Lower lobe of right lung (tissue), 2 donors: ENCODE measurements around the gene CHAC1. TPM values are rescaled to one million over a fixed set of nuclear protein-coding genes. Genes with fewer than 3 reads are reported as not detected.

ENCODE experiments used
- ATAC-seq, 2 donors: fragments of 200-7000 bp; cut with Tn5 transposase; one replicate each; pipeline ENCODE4 v1.9.1; 2020 to 2022; ENCODE audit warnings: mild to moderate bottlenecking in 2 of 2, moderate library complexity in 2 of 2
- DNase-seq: peaks from one replicate; pipeline ENCODE4 v3.0.0-alpha.2; 2020
- H3K27ac ChIP-seq: fragments of 200-600 bp; one replicate; pipeline ENCODE4 v1.8.0; 2022
- H3K27me3 ChIP-seq: fragments of 200-600 bp; one replicate; pipeline ENCODE4 v1.8.0; 2022; ENCODE audit warnings: low read depth
- H3K36me3 ChIP-seq: fragments of 200-600 bp; one replicate; pipeline ENCODE4 v1.8.0; 2022; ENCODE audit warnings: mild to moderate bottlenecking
- H3K4me1 ChIP-seq: fragments of 200-600 bp; one replicate; pipeline ENCODE4 v1.8.0; 2022
- H3K4me3 ChIP-seq: fragments of 200-600 bp; one replicate; pipeline ENCODE4 v1.8.0; 2022; ENCODE audit warnings: mild to moderate bottlenecking
- H3K9me3 ChIP-seq: fragments of 200-600 bp; one replicate; pipeline ENCODE4 v1.8.0; 2022
- intact Hi-C: fragments of 100-400 bp; cut with DNase I; formaldehyde crosslinking; loops from one replicate; pipeline ENCODE4 v1.11.0; 2022
- total RNA-seq: library from RNA; stranded (reverse); fragmentation: NEBNext Ultra II Directional; extraction: Animal tissue kit (Norgen Biotek cat#: 25700); gene quantifications from one replicate; pipeline ENCODE4 v1.2.1, GENCODE V29; 2021
- TF ChIP-seq, protein P1 (sequence below): fragments of 200-600 bp; IDR thresholded peaks from one replicate; pipeline ENCODE4 v1.8.0; 2022; ENCODE audit warnings: antibody characterized with exemption, mild to moderate bottlenecking
- donor health status: DM: no; HTN: yes; CAD: no; lungs with severe emphysema.

The CHAC1 gene
- total RNA-seq, 1 donor from 2014 or later: 1.8 TPM

DNA sequence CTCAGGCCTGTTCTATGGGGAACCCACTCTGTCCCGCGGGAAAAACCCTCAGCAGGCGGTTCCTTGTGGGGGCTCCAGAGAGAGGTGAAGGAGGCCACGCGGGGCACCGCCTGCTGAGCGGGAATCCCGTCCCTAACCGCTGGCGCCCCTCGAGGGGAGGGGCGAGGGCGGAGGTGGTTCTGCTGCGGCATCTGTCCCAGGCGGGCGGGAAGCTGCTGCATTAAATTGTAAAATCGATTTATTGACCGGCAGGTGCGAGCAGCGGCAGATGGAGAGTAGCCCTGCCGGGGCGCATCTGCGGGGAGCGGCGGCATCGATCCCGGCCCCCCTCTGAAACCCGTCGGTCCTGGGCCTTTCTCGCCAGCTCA, 27.8 kb upstream of the CHAC1 start:
- Histone ChIP-seq H3K9me3 (no peaks in the 10 kb centered on the region), H3K27ac (no peak overlapping the region), H3K4me1 (peaks cover 51% of the 10 kb centered on the region), H3K27me3 (peaks cover 52% of the 10 kb centered on the region), H3K4me3 (no peak overlapping the region), H3K36me3 (no peaks in the 10 kb centered on the region)
- TF ChIP-seq, protein P1, sequence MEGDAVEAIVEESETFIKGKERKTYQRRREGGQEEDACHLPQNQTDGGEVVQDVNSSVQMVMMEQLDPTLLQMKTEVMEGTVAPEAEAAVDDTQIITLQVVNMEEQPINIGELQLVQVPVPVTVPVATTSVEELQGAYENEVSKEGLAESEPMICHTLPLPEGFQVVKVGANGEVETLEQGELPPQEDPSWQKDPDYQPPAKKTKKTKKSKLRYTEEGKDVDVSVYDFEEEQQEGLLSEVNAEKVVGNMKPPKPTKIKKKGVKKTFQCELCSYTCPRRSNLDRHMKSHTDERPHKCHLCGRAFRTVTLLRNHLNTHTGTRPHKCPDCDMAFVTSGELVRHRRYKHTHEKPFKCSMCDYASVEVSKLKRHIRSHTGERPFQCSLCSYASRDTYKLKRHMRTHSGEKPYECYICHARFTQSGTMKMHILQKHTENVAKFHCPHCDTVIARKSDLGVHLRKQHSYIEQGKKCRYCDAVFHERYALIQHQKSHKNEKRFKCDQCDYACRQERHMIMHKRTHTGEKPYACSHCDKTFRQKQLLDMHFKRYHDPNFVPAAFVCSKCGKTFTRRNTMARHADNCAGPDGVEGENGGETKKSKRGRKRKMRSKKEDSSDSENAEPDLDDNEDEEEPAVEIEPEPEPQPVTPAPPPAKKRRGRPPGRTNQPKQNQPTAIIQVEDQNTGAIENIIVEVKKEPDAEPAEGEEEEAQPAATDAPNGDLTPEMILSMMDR: no peak
- intact Hi-C loops: no loop called here
- ATAC-seq: no peak
- no peak for DNase-seq

DNA sequence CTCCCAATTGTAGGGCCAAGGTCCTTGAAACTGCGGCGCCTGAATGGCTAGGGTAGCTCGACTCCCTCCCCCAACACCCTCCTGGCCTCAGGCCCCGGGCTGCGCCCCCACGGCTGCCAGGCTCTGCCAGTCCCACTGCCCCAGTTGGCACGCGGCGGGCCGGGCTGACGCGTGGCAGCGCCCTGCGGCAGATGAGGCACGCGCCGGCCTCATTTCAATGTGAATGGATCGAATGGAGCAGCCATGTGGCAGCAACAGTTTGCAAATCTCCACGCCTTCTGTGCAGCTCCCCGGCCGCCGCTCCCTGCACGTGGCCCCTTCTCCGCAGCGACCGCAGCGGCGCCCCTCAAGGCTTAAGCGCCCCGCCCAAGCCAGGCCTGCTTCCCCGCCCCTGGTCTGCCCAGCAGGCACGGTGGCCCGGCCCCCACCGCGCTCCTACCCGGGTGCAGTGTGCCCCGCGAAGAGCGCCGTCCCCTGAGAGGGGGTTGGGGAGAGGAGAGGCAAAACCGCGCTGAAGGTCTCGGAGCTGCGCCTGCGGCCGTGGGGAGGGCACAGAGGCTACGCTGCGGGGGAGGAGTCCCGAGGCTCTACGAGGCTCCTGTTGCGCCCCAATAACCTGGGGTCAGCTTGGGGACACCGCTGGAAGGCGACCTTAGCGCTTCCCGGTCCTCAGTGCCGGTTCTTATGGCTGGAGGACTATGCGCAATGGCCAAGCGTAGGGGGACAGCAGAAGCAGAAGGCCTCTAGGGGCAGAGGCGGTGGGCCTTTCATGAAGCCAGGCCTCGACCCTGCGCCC, 27.2 kb upstream of the CHAC1 start:
- no peak for ATAC-seq
- no peak for DNase-seq
- intact Hi-C loops: no loop called here

GRCh38 chr15:40926659-40927494, 26.4 kb upstream of the CHAC1 start:
- intact Hi-C loops: no loop called here
- H3K4me3 ChIP-seq: no peak overlapping the region
- H3K4me1 ChIP-seq: peaks cover 65% of the 10 kb centered on the region
- no peaks in the 10 kb centered on the region for H3K9me3 ChIP-seq
- no peak overlapping the region for H3K27ac ChIP-seq
- DNase-seq (no peak), ATAC-seq (no peak)
- no peaks in the 10 kb centered on the region for H3K36me3 ChIP-seq
- peaks cover 66% of the 10 kb centered on the region for H3K27me3 ChIP-seq
- TF ChIP-seq, protein P1: no peak

More for the DNA sequence above, 27.2 kb upstream of the CHAC1 start:
- Histone ChIP-seq H3K36me3 (no peaks in the 10 kb centered on the region), H3K27me3 (peaks cover 58% of the 10 kb centered on the region), H3K27ac (no peak overlapping the region), H3K4me3 (peak overlapping the region; percentile 30), H3K4me1 (peaks cover 57% of the 10 kb centered on the region), H3K9me3 (no peaks in the 10 kb centered on the region)
- TF ChIP-seq, protein P1: no peak

DNA sequence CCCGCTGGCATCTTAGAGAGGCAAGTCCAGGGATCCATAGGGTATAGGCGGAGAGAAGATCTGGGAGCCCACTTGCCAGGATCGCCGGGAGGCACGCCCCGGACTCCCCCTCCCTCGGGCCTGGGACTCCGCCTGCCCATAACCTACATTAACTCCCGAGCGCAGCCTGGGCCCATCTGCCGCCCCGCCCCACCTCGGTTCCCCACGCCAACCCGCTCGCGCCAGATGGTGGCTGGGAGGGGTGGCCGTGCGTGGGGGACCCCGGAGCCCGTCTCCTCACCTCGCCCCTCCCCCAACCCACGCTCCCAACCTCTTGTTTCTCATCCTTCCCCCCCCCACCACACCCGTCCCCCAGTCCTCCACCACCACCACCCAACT, 25.8 kb upstream of the CHAC1 start:
- Histone ChIP-seq H3K36me3 (no peaks in the 10 kb centered on the region), H3K27ac (no peak overlapping the region), H3K27me3 (peaks cover 69% of the 10 kb centered on the region), H3K4me3 (peak overlapping the region; percentile 64), H3K4me1 (peaks cover 71% of the 10 kb centered on the region), H3K9me3 (no peaks in the 10 kb centered on the region)
- ATAC-seq (no peak), DNase-seq (no peak)
- intact Hi-C loops: no loop called here
- TF ChIP-seq, protein P1: no peak

DNA sequence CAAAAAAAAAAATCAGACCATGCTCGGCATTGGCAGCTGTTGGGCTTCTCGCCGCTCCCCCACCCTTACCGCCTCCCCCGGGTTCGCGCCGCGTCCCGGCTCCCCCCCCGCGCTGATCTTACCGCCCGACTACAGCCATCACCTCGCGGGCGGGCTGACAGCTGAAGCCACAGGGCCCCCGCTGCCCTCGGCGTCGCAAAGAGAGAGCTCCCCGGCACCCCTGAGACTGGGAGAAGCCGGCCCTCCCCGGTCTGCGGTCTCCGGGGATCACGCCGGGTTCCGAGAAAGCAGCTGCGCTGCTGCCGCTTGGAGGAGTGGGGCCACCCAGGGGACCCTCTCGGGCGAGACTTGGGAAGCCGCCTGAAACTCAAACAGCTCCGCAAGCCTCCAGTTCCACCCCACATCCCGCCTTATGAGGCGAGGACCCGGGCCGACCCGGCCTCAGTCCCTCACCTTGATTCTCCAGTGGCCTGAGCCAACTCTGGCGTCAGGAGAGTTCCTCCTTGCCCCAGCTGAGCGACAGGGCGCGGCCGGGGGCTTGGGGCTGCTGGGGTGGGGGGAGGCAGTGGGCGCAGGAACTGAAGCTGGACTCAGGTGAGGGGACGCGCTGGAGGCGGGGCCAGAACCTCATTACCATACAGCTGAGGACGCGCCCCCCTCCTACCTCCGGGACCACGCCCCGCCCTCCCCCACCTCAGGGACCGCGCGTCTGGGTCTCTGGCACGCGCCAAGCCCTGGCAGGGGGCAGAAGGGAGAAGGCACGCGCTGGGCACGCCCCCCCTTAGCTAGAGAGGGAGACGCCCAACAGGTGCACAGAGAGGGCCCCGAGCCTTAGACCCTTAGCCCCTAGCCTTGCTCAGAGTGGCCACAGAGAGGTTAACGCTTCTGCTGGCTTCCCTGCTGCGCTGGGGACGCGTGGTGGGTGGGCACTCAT, 25.1 kb upstream of the CHAC1 start:
- DNase-seq: no peak
- intact Hi-C loops: no loop called here
- ATAC-seq: peak; percentile 2 to 3
- Histone ChIP-seq H3K36me3 (no peaks in the 10 kb centered on the region), H3K9me3 (no peaks in the 10 kb centered on the region), H3K4me3 (peak overlapping the region; percentile 64), H3K4me1 (peaks cover 78% of the 10 kb centered on the region), H3K27ac (peak overlapping the region; percentile 31), H3K27me3 (peaks cover 69% of the 10 kb centered on the region)
- TF ChIP-seq, protein P1: no peak
